Stimulated activated CD4-positive, alpha-beta T cell treated with anti-CD3 and anti-CD28 coated beads, Interleukin-15, amount 100 ng/mL, for 1 hour (primary cell): ENCODE data around the gene APOL1.
"Not testable (repeated sequence)": the region's sequence is repeated elsewhere in the genome, so short reads cannot be mapped to it uniquely, and the experiment has no call there.

Experiments used
- DNase-seq, 2 donors: peaks; one replicate each; pipeline ENCODE4 v3.0.0-alpha.2; 2020; ENCODE audit warnings: low read depth in 1 of 2, low spot score in 1 of 2

APOL1 gene

GRCh38 chr22:36290391-36291075 is 37.6 kb downstream of the APOL1 start:
- DNase-seq, result not testable (repeated sequence)

GRCh38 chr22:36291831-36292740 is 39.2 kb downstream of the APOL1 start:
- DNase-seq, result no peak

GRCh38 chr22:36292823-36293530 is 40.0 kb downstream of the APOL1 start:
- no peak for DNase-seq

GRCh38 chr22:36293606-36294292 is 40.8 kb downstream of the APOL1 start:
- no peak for DNase-seq

- DNase-seq, result no peak
Observed at GRCh38 chr22:36294293-36294620, 41.3 kb downstream of the APOL1 start.

GRCh38 chr22:36294801-36295200 is 41.9 kb downstream of the APOL1 start:
- no peak for DNase-seq

- DNase-seq, result no peak
Observed at GRCh38 chr22:36295247-36295646, 42.3 kb downstream of the APOL1 start.

- no peak for DNase-seq
Observed at GRCh38 chr22:36296690-36297089, 43.8 kb downstream of the APOL1 start.

GRCh38 chr22:36297568-36297967 is 44.6 kb downstream of the APOL1 start:
- no peak for DNase-seq

GRCh38 chr22:36298118-36298517 is 45.2 kb downstream of the APOL1 start:
- DNase-seq, result no peak

- DNase-seq, result no peak
Observed at GRCh38 chr22:36298601-36299000, 45.7 kb downstream of the APOL1 start.

- DNase-seq, result no peak
Observed at GRCh38 chr22:36299295-36299694, 46.4 kb downstream of the APOL1 start.

- DNase-seq, result no peak
Observed at GRCh38 chr22:36299911-36300310, 47.0 kb downstream of the APOL1 start.

GRCh38 chr22:36300396-36301212 is 47.7 kb downstream of the APOL1 start:
- no peak for DNase-seq

GRCh38 chr22:36301384-36301828 is 48.5 kb downstream of the APOL1 start:
- peak; percentile 67 to 77 for DNase-seq

- no peak for DNase-seq
Observed at GRCh38 chr22:36301851-36302250, 48.9 kb downstream of the APOL1 start.

GRCh38 chr22:36302439-36303114 is 49.6 kb downstream of the APOL1 start:
- no peak for DNase-seq

GRCh38 chr22:36303115-36303467 is 50.2 kb downstream of the APOL1 start:
- DNase-seq, result no peak

- DNase-seq, result no peak
Observed at GRCh38 chr22:36303874-36304273, 50.9 kb downstream of the APOL1 start.

- DNase-seq, result no peak
Observed at GRCh38 chr22:36304429-36304828, 51.5 kb downstream of the APOL1 start.
